Measurements from ENCODE around the gene CYP26B1.

CYP26B1 gene

GRCh38 chr2:72147303-72147971 lies at the start of gene CYP26B1:
Gene CYP26B1, minus strand, starts transcription at chr2:72147862. Its CDS starts 28 bp downstream, at chr2:72147834.
- DNase-seq = no peak

GRCh38 chr2:72193723-72194122 lies 46.1 kb upstream of the CYP26B1 start:
- DNase-seq = no peak

GRCh38 chr2:72191441-72191840 lies 43.8 kb upstream of the CYP26B1 start:
- no peak for DNase-seq

- no peak for DNase-seq
Measured at GRCh38 chr2:72185206-72185605, 37.5 kb upstream of the CYP26B1 start.

GRCh38 chr2:72183466-72183865 lies 35.8 kb upstream of the CYP26B1 start:
- no peak for DNase-seq

- no peak for DNase-seq
Measured at GRCh38 chr2:72183016-72183415, 35.4 kb upstream of the CYP26B1 start.

- DNase-seq = no peak
Measured at GRCh38 chr2:72182547-72182946, 34.9 kb upstream of the CYP26B1 start.

GRCh38 chr2:72181616-72182015 lies 34.0 kb upstream of the CYP26B1 start:
- no peak for DNase-seq

GRCh38 chr2:72180351-72180750 lies 32.7 kb upstream of the CYP26B1 start:
- no peak for DNase-seq

GRCh38 chr2:72178551-72178950 lies 30.9 kb upstream of the CYP26B1 start:
- DNase-seq = no peak

GRCh38 chr2:72176281-72176680 lies 28.6 kb upstream of the CYP26B1 start:
- no peak for DNase-seq

- DNase-seq = no peak
Measured at GRCh38 chr2:72175636-72176035, 28.0 kb upstream of the CYP26B1 start.

- DNase-seq = no peak
Measured at GRCh38 chr2:72173640-72174321, 26.1 kb upstream of the CYP26B1 start.

- no peak for DNase-seq
Measured at GRCh38 chr2:72172478-72172877, 24.8 kb upstream of the CYP26B1 start.

- DNase-seq = peak; percentile 59
Measured at GRCh38 chr2:72166279-72166678, 18.6 kb upstream of the CYP26B1 start.

- peak; percentile 55 for DNase-seq
Measured at GRCh38 chr2:72165792-72166191, 18.1 kb upstream of the CYP26B1 start.

- DNase-seq = no peak
Measured at GRCh38 chr2:72162574-72162973, 14.9 kb upstream of the CYP26B1 start.

- DNase-seq = no peak
Measured at GRCh38 chr2:72159211-72159993, 11.7 kb upstream of the CYP26B1 start.

GRCh38 chr2:72157871-72158771 lies 10.5 kb upstream of the CYP26B1 start:
- no peak for DNase-seq

- no peak for DNase-seq
Measured at GRCh38 chr2:72156872-72157271, 9.2 kb upstream of the CYP26B1 start.

GRCh38 chr2:72155737-72156136 lies 8.1 kb upstream of the CYP26B1 start:
- no peak for DNase-seq

- DNase-seq = no peak
Measured at GRCh38 chr2:72155151-72155550, 7.5 kb upstream of the CYP26B1 start.
